Ectodermal cell (in vitro differentiated cells): ENCODE measurements around the gene PIK3R3.

ENCODE experiments used
- H3K27ac ChIP-seq: 2 replicates; pipeline ENCODE4 v1.7.0; 2013; ENCODE audit warnings: mild to moderate bottlenecking, low read depth, low read length; ENCODE audit not compliant: insufficient read depth, poor library complexity, severe bottlenecking
- H3K27me3 ChIP-seq: 2 replicates; pipeline ENCODE4 v1.7.0; 2013; ENCODE audit warnings: mild to moderate bottlenecking, low read length; ENCODE audit not compliant: insufficient read depth, control insufficient read depth, poor library complexity, severe bottlenecking
- H3K36me3 ChIP-seq: one replicate; pipeline ENCODE4 v1.7.0; 2013; ENCODE audit warnings: low read length; ENCODE audit not compliant: control insufficient read depth, insufficient read depth
- H3K4me1 ChIP-seq: one replicate; pipeline ENCODE4 v1.7.0; 2013; ENCODE audit warnings: low read length; ENCODE audit not compliant: control insufficient read depth, insufficient read depth
- H3K4me3 ChIP-seq: 2 replicates; pipeline ENCODE4 v1.7.0; 2013; ENCODE audit warnings: low read depth, low read length, control low read depth; ENCODE audit not compliant: insufficient read depth
- H3K9me3 ChIP-seq: 2 replicates; pipeline ENCODE4 v1.7.0; 2013; ENCODE audit warnings: mild to moderate bottlenecking, low read length, moderate library complexity; ENCODE audit not compliant: control insufficient read depth
- WGBS, 2 experiments: methylation state at CpG; one replicate each; pipeline ENCODE4 v1.1.7; 2013; ENCODE audit warnings: missing lambda C conversion rate in 2 of 2; 5-methylcytosine and 5-hydroxymethylcytosine counted together

Gene PIK3R3

GRCh38 chr1:46087891-46088290, 44.5 kb downstream of the PIK3R3 start:
- WGBS, 2 experiments, result 94 to 95% methylated on average over 1 of the region's 1 CpG
- H3K9me3 ChIP-seq, result no peaks in the 10 kb centered on the region
- peaks cover 7% of the 10 kb centered on the region for H3K36me3 ChIP-seq
- no peak overlapping the region for H3K27ac ChIP-seq
- H3K27me3 ChIP-seq, result no peaks in the 10 kb centered on the region
- no peaks in the 10 kb centered on the region for H3K4me1 ChIP-seq
- H3K4me3 ChIP-seq, result no peak overlapping the region

- Histone ChIP-seq H3K9me3 (no peaks in the 10 kb centered on the region), H3K36me3 (peaks cover 7% of the 10 kb centered on the region), H3K27me3 (no peaks in the 10 kb centered on the region), H3K4me3 (no peak overlapping the region), H3K4me1 (no peaks in the 10 kb centered on the region), H3K27ac (no peak overlapping the region)
- 90 to 92% methylated on average over 5 of the region's 5 CpGs for WGBS, 2 experiments
Measured at GRCh38 chr1:46086576-46086975, 45.9 kb downstream of the PIK3R3 start.

GRCh38 chr1:46084553-46085451, 47.6 kb downstream of the PIK3R3 start:
- 86 to 87% methylated on average over 1 of the region's 1 CpG for WGBS, 2 experiments
- no peak overlapping the region for H3K4me3 ChIP-seq
- H3K27me3 ChIP-seq, result no peaks in the 10 kb centered on the region
- peaks cover 7% of the 10 kb centered on the region for H3K36me3 ChIP-seq
- no peak overlapping the region for H3K27ac ChIP-seq
- H3K4me1 ChIP-seq, result no peaks in the 10 kb centered on the region
- no peaks in the 10 kb centered on the region for H3K9me3 ChIP-seq

GRCh38 chr1:46083579-46083978, 48.9 kb downstream of the PIK3R3 start:
- Histone ChIP-seq H3K27me3 (no peaks in the 10 kb centered on the region), H3K4me1 (no peaks in the 10 kb centered on the region), H3K9me3 (no peaks in the 10 kb centered on the region), H3K4me3 (no peak overlapping the region), H3K36me3 (peaks cover 7% of the 10 kb centered on the region), H3K27ac (no peak overlapping the region)

GRCh38 chr1:46081619-46082018, 50.8 kb downstream of the PIK3R3 start:
- Histone ChIP-seq H3K27ac (no peak overlapping the region), H3K4me1 (no peaks in the 10 kb centered on the region), H3K27me3 (no peaks in the 10 kb centered on the region), H3K4me3 (no peak overlapping the region), H3K36me3 (peaks cover 8% of the 10 kb centered on the region), H3K9me3 (no peaks in the 10 kb centered on the region)
- 100% methylated on average over 1 of the region's 1 CpG; no CpG with 5 or more reads in 1 of the 2 experiments for WGBS, 2 experiments

GRCh38 chr1:46081206-46081605, 51.2 kb downstream of the PIK3R3 start:
- Histone ChIP-seq H3K36me3 (peaks cover 12% of the 10 kb centered on the region), H3K4me1 (no peaks in the 10 kb centered on the region), H3K27ac (no peak overlapping the region), H3K9me3 (no peaks in the 10 kb centered on the region), H3K27me3 (no peaks in the 10 kb centered on the region), H3K4me3 (no peak overlapping the region)
- 92 to 94% methylated on average over 7 of the region's 7 CpGs for WGBS, 2 experiments

- 80 to 95% methylated on average over 3 of the region's 3 CpGs for WGBS, 2 experiments
- H3K9me3 ChIP-seq, result no peaks in the 10 kb centered on the region
- peaks cover 19% of the 10 kb centered on the region for H3K36me3 ChIP-seq
- H3K27me3 ChIP-seq, result no peaks in the 10 kb centered on the region
- no peaks in the 10 kb centered on the region for H3K4me1 ChIP-seq
- H3K4me3 ChIP-seq, result no peak overlapping the region
- H3K27ac ChIP-seq, result no peak overlapping the region
Measured at GRCh38 chr1:46080257-46080656, 52.2 kb downstream of the PIK3R3 start.

GRCh38 chr1:46077644-46078043, 54.8 kb downstream of the PIK3R3 start:
- H3K36me3 ChIP-seq, result peaks cover 11% of the 10 kb centered on the region
- no peaks in the 10 kb centered on the region for H3K4me1 ChIP-seq
- H3K9me3 ChIP-seq, result no peaks in the 10 kb centered on the region
- H3K27me3 ChIP-seq, result no peaks in the 10 kb centered on the region
- 96 to 98% methylated on average over 4 of the region's 4 CpGs for WGBS, 2 experiments
- H3K4me3 ChIP-seq, result no peak overlapping the region
- H3K27ac ChIP-seq, result no peak overlapping the region

- 94 to 98% methylated on average over 2 of the region's 2 CpGs for WGBS, 2 experiments
- H3K27ac ChIP-seq, result no peak overlapping the region
- no peak overlapping the region for H3K4me3 ChIP-seq
- H3K9me3 ChIP-seq, result no peaks in the 10 kb centered on the region
- no peaks in the 10 kb centered on the region for H3K4me1 ChIP-seq
- H3K27me3 ChIP-seq, result no peaks in the 10 kb centered on the region
- H3K36me3 ChIP-seq, result peaks cover 11% of the 10 kb centered on the region
Measured at GRCh38 chr1:46076343-46076742, 56.1 kb downstream of the PIK3R3 start.

- Histone ChIP-seq H3K4me1 (no peaks in the 10 kb centered on the region), H3K27ac (no peak overlapping the region), H3K9me3 (no peaks in the 10 kb centered on the region), H3K36me3 (peaks cover 28% of the 10 kb centered on the region), H3K27me3 (no peaks in the 10 kb centered on the region), H3K4me3 (no peak overlapping the region)
- WGBS, 2 experiments, result 94 to 100% methylated on average over 1 of the region's 1 CpG
Measured at GRCh38 chr1:46072975-46073374, 59.5 kb downstream of the PIK3R3 start.
